ENCODE measurements around the gene BHMT2.

BHMT2 gene, protein sequence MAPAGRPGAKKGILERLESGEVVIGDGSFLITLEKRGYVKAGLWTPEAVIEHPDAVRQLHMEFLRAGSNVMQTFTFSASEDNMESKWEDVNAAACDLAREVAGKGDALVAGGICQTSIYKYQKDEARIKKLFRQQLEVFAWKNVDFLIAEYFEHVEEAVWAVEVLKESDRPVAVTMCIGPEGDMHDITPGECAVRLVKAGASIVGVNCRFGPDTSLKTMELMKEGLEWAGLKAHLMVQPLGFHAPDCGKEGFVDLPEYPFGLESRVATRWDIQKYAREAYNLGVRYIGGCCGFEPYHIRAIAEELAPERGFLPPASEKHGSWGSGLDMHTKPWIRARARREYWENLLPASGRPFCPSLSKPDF

DNA sequence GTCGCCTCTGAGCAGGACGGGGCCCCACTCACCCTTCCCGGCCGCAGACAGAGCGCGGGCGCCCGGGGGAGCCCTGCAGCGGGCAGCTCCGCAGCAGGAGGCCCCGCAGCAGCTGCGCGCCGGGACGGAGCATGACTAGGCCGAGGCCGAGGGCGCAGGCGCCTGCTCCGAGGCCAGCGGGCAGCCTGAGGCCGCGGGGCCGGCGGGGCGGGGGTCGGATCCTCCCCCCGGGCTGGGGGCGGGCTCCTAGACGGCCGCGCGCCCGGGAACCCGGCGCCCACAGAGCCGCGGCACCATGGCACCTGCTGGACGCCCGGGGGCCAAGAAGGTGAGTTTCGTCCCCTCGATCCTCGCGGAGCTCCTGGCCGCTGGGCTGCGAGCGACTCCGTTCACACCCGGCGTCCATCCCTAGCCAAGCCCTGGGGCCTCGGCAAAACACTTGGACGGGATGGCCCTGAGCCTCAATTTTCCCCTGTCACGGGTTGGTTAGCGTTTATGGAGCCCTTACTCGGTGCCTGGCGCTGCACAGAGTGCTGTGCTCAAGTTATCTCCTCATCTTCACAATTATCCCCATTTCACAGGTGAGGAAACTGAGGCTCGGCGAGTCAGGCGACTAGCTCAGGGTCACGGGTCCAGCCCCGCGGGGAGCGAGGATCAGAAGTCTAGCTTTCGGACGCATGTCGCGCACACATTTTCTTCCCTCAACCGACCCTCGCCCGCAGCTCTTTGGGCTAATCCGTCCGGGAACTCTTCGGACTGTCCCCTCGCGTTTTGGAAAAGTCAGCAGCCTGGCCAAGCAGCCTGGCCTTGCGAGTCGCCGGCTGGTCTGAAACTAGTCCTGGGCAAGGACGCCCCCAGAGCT lies at the start of gene BHMT2, which contains the start of gene DMGDH:
Gene BHMT2, plus strand, starts transcription at position 280 of the 862 bp plus-strand sequence. Its CDS starts 16 bp downstream, at position 296.
Gene DMGDH, minus strand, starts transcription at position 187 of the 862 bp plus-strand sequence. Its CDS starts 54 bp downstream, at position 133.
- DNase-seq (ENCODE audit: low spot score), result no peak

DNA sequence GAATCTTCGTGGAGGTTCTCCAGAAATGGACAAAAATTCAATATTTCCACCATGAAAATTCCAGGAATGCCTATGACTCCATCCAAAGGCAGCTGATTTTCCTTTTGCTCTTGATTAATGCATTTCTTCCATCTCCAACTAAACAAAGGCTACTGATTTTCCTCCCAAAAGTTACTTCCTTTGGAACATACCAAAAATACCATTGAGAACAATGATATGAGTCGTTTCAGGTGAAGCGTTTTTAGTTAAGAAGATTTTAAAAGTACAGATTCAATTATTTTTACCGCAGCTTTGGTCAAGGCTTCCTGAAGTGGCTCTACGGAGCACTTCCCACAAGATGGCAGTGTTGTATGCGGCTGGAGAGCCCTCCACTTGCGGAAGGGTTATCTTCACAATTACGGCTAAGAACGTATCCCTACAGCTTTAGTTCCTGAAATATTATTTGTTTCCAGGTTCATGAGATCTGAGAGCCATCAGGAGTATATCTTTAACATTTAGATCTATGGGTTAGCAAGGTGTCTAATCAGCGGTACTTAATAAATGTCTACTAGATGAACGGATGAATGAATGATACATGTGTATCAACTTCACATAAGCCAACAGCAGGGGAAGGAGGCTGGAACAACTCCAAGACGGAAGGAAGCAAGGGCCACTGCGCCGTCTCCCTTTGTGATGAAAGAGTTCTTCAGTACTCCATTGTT lies 48.6 kb upstream of the BHMT2 start:
- peak; percentile 62 for DNase-seq (ENCODE audit: low spot score)

DNA sequence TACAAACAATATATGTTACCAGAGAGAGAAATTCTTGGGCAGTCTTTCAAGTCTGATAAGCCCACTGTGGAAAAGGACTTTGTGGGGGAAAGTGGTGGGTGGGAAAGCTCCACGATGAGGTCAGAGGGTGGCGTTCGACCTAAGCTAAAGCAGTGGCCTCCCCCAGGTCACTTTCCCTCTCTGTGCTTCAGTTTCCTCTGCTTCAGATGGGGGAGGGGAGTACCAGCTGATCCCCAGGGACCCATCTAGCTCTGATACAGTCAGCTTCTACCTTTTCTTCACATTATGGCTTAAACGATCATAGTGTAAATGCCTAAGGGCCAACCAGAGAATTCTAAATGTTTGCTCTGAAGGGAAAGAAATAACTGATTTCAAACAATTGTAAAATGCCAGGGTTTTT lies 47.8 kb upstream of the BHMT2 start:
- DNase-seq (ENCODE audit: low spot score), result no peak

GRCh38 chr5:79022771-79023170 lies 46.8 kb upstream of the BHMT2 start:
- DNase-seq (ENCODE audit: low spot score), result no peak

- DNase-seq (ENCODE audit: low spot score), result no peak
Observed at GRCh38 chr5:79023348-79023747, 46.2 kb upstream of the BHMT2 start.

DNA sequence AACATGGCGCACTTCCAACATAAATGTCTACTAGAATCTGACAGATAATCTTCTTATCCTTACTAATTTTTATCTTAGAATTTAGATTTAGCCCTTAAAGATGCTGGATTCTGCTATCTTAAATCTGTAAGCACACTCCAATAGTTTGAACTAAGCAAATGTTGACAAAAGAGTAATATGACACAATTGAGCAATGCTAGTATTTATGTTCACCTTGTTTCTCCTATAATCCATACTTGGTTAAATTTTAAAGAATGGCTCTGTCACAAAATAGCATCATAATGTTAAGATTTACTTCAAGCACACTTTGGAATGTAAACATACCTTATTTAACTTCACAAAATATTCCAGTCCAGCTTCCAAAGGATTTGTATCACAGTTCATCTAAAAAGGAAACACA lies 45.6 kb upstream of the BHMT2 start:
- no peak for DNase-seq (ENCODE audit: low spot score)

DNA sequence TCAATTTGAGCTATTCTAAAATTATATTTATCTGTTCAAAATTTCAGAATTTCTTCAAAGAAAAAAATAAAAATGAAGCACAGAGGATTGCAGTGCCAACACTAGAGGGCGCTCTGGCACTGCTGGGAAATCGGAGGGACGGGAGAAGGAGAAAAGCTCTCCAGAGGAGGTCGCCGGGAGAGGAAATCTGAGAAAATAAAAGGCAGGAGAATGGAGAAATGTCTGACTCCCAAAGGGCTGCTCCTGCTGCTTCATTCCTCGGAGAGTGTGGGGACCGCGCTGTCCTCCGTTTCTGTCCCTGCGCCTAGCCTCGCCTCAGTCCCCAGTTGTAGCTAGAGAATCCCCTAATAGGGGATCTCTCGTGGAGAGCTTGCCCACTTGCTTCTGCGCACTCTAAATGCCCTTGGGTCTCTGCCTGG lies 44.5 kb upstream of the BHMT2 start:
- DNase-seq (ENCODE audit: low spot score), result peak; percentile 63

GRCh38 chr5:79030663-79031484 lies 38.7 kb upstream of the BHMT2 start:
- no peak for DNase-seq (ENCODE audit: low spot score)

DNA sequence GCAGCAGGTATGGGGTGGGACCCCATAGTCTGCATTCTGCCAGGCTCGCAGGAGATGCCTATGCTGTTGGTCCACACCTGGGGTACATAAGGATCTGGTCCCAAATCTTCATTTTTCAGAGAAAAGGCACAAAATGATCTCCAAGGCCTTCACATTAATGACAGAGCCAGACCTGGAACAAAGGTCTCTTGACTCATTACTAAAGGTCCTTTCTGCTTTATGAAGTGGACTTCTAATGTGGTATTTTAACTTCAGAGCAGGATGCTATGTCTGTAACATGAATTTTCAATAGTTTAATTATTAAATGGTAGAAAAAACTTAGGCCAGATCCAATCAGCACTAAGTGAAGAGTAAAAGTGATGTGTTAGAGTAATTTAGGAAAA lies 38.1 kb upstream of the BHMT2 start:
- DNase-seq (ENCODE audit: low spot score), result no peak

- no peak for DNase-seq (ENCODE audit: low spot score)
Observed at GRCh38 chr5:79032031-79032695, 37.4 kb upstream of the BHMT2 start.

DNA sequence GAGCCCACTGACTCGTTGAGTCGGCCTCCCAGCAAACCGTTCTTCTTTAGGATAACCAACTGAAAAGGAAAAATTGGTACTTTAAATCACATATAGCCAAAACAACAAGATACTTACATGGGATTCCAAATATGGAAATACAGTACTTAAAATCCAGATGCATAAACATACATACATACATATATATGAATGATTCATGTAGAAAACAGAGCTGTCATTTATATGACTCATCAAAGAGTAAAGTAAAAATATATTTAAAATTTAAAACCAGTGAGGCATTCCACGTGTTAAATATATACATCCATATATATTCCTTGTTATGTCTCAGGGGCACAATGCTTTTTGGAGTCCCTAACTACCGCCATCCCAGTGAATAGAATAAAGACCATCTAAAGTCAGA lies 36.8 kb upstream of the BHMT2 start:
- DNase-seq (ENCODE audit: low spot score), result no peak

DNA sequence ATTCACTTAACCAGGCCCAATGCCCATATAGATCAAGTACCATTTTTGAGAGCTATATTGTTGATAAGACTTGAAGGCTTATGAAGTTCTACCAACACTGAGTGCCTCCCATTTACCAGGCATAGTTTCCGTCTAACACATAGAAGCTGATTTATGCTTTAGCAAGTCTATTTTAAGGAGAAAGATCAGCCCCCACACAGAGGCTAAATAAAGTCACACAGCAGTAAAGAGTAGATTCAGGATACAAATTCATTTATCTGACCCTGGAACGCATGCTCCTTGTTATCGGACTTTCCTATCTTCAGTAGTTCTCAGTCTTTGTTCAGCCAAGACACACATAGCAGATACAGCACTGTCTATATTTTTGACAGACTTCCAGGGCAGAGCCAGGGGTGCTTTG lies 34.3 kb upstream of the BHMT2 start:
- no peak for DNase-seq (ENCODE audit: low spot score)

DNA sequence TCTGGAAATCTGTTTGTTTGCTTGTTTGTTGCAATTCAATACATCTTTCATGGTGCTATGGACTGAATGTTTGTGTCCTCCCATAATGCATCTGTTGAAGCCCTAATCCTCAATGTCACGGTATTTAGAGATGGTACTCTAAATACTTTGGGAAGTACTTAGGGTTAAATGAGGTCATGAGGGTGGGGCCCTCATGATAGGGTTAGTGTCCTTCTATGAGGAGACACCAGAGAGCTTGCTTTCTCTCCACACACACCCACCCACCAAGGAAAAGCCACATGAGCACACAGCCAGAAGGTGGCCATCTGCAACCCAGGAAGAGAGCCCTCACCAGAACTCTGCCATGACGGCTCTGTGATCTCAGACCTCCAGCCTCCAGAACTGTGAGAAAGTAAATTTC lies 32.8 kb upstream of the BHMT2 start:
- no peak for DNase-seq (ENCODE audit: low spot score)

DNA sequence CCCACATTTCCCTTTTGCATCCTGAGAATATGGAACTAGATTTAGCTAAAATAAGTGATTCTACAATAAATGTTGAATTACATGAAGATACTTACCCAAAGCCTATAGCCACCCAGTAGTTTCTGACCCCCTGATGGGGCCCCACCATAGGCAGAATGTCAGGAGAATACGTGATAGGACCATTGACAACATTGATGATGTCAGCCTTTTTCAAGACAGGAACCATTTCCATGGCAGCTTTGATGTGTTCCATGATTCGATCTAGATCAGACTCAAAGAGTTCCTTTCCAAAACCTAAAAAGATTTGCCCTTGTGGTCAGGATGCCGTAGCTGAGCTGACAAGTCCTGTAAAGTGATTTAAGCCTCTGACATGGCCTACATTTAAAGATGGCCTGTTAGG lies 27.4 kb upstream of the BHMT2 start:
- DNase-seq (ENCODE audit: low spot score), result no peak

DNA sequence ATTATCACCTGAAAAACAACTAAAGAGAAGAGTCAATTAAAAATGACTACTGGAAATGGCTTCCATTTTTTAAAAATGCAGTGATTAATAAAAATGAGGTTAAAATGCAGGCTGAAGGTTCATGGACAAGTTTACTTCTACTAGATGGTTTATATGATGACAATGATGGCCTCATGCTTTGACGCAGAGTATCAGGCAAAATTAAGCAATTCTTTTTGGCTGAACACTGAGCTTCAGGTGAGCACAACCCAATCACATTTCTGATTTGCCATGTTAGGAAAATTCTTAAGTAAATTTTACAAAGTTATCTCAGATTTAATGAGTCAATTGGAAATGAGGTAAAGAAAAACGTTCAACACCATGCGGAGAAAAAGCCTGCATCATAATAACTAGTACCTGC lies 22.4 kb upstream of the BHMT2 start:
- DNase-seq (ENCODE audit: low spot score), result no peak

DNA sequence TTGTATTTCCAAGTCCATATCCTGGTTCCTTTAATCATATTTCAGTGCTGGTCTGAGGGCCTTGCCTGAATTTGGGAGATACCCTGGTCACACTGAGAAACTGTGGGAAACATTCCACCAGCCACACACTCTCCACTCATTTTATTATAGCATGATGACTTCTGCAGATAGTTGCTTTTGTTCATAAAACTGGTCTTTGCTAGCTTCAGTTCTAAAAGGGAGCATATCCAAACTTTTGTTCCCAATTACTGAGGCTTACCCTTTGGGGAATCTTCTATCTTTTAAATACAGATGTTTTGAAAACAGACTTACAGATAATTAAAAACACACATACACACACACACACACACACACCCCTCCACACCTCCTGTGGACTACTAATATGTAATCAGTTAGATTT lies 21.1 kb upstream of the BHMT2 start:
- no peak for DNase-seq (ENCODE audit: low spot score)

DNA sequence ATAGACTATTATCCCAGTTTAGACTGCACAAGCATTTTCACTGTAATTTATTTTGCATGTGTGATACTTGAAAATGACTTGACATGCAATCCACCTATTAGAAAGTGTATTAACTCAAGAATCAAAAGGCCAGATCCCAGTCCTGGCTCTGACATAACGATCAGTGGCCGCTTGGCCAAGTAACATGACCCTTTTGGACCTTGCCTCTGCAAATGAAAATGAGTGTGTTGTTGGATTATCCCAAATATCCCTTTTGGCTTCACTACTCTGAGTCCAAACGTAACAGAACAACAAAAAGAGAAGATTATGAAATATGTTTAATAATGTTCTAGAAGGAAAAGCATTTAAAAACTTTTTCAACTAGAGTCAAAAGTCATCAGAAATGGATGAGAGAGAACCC lies 19.1 kb upstream of the BHMT2 start:
- no peak for DNase-seq (ENCODE audit: low spot score)

- DNase-seq (ENCODE audit: low spot score), result no peak
Observed at GRCh38 chr5:79053321-79053720, 16.2 kb upstream of the BHMT2 start.

DNA sequence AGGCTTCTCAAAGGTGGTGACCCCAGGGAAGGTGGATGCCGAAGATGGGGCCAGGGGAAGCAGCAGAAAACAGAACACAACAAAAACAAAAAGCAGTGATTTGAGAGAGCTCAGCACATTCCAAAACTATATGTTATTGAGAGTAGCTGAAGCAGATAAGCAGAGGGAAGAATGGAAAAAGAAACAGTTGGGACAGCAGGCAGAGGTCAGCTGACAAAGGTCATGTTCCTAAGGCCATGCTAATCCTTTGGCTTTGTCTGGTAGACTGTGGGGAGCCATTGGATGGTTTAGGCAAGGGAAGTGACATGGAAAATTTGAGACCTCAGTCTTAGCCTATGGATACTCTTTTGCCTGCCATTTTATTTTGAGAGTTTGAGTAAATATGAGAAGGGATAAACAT lies 14.6 kb upstream of the BHMT2 start:
- no peak for DNase-seq (ENCODE audit: low spot score)

- no peak for DNase-seq (ENCODE audit: low spot score)
Observed at GRCh38 chr5:79056847-79057246, 12.7 kb upstream of the BHMT2 start.

DNA sequence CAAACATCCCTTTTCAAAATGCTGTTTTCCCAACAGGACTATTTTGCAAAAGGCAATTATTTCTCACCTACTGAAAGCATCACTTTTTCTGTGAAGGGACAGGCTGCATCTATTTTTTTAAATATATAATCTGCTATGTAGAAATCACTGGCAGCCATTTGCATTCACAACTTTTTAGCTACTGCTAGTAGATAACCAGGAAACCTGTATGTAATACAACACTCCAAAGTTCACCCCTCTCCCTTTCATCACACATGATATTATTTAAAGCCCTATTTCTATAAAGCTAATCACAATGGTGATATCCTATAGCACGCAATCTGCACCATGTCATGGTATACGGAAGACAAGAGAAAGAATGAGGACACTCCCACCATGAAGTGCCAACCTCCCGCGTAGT lies 9.9 kb upstream of the BHMT2 start:
- DNase-seq (ENCODE audit: low spot score), result no peak
